IMR-90 (cell line): ENCODE results near the gene MIER2. TPM values are rescaled to one million over a fixed set of nuclear protein-coding genes. Genes with fewer than 3 reads are reported as not detected.

Source experiments
- ATAC-seq: fragments of 200-7000 bp; cut with Tn5 transposase; 2 replicates; pipeline ENCODE4 v1.9.1; 2020; ENCODE audit warnings: low read depth, mild to moderate bottlenecking, moderate library complexity
- BruUV-seq: library from RNA; stranded (reverse); fragments of 400-500 nt; replicated peaks from 2 replicates; lab custom pipeline; 2021; lab: Mats Ljungman, UMichigan
- CTCF ChIA-PET: fragments of 300-600 bp; formaldehyde crosslinking; extraction: SDS; loops from one replicate; lab custom pipeline; 2021; ENCODE audit warnings: antibody characterized with exemption; lab: Yijun Ruan, JAX
- POLR2A ChIA-PET: fragments of 300-600 bp; sonication (Branson Sonifier 250); formaldehyde crosslinking; loops from one replicate; lab custom pipeline; 2022; ENCODE audit warnings: antibody characterized with exemption; ENCODE audit not compliant: unreplicated experiment; lab: Charles Lee
- DNase-seq: peaks from one replicate; pipeline ENCODE4 v3.0.0; 2013
- H2AFZ ChIP-seq: replicated peaks from 2 replicates; pipeline ENCODE3; 2013; ENCODE audit warnings: low read length, mild to moderate bottlenecking; ENCODE audit not compliant: poor library complexity
- H2AK5ac ChIP-seq: 2 replicates; pipeline ENCODE4 v1.6.1; 2013; ENCODE audit warnings: low read depth, low read length, inconsistent platforms
- H2AK9ac ChIP-seq: replicated peaks from 2 replicates; pipeline ENCODE3; 2013; ENCODE audit warnings: mild to moderate bottlenecking, low read depth, low read length, moderate library complexity; ENCODE audit not compliant: poor library complexity
- H2BK120ac ChIP-seq: 2 replicates; pipeline ENCODE4 v1.6.1; 2013; ENCODE audit warnings: low read depth, low read length, inconsistent platforms
- H2BK15ac ChIP-seq: 3 replicates; pipeline ENCODE4 v1.6.1; 2013; ENCODE audit warnings: low read depth, low read length, inconsistent platforms
- H2BK20ac ChIP-seq: 2 replicates; pipeline ENCODE4 v1.6.1; 2013; ENCODE audit warnings: low read depth, mild to moderate bottlenecking, inconsistent platforms, low read length, moderate library complexity
- H2BK5ac ChIP-seq: 2 replicates; pipeline ENCODE4 v1.6.1; 2013; ENCODE audit warnings: mild to moderate bottlenecking, low read depth, low read length, inconsistent platforms; ENCODE audit not compliant: poor library complexity, severe bottlenecking
- H3K14ac ChIP-seq: replicated peaks from 2 replicates; pipeline ENCODE4 v1.6.1; 2013; ENCODE audit warnings: low read depth, low read length, inconsistent platforms
- H3K18ac ChIP-seq: 2 replicates; pipeline ENCODE4 v1.6.1; 2013; ENCODE audit warnings: low read depth, low read length, control low read depth
- H3K23ac ChIP-seq: 2 replicates; pipeline ENCODE4 v1.6.1; 2013; ENCODE audit warnings: low read depth, low read length, inconsistent platforms
- H3K27ac ChIP-seq: 2 replicates; pipeline ENCODE4 v1.5.1; 2013; ENCODE audit warnings: mild to moderate bottlenecking, control low read depth, low read length; ENCODE audit not compliant: insufficient read depth
- H3K27me3 ChIP-seq: 2 replicates; pipeline ENCODE4 v1.6.1; 2013; ENCODE audit warnings: low read length; ENCODE audit not compliant: control insufficient read depth, insufficient read depth
- H3K36me3 ChIP-seq: 2 replicates; pipeline ENCODE4 v1.6.1; 2013; ENCODE audit warnings: low read length, mixed read lengths; ENCODE audit not compliant: control insufficient read depth, insufficient read depth
- H3K4ac ChIP-seq: 2 replicates; pipeline ENCODE4 v1.6.1; 2013; ENCODE audit warnings: low read depth, low read length, inconsistent platforms
- H3K4me1 ChIP-seq: 2 replicates; pipeline ENCODE4 v1.6.1; 2013; ENCODE audit warnings: low read length, mixed read lengths; ENCODE audit not compliant: control insufficient read depth, insufficient read depth
- H3K4me2 ChIP-seq: 2 replicates; pipeline ENCODE4 v1.6.1; 2013; ENCODE audit warnings: low read depth, mild to moderate bottlenecking, control low read depth, low read length, moderate library complexity
- H3K4me3 ChIP-seq: 2 replicates; pipeline ENCODE4 v1.5.1; 2013; ENCODE audit warnings: low read depth, mild to moderate bottlenecking, control low read depth, low read length, moderate library complexity; ENCODE audit not compliant: insufficient read depth
- H3K56ac ChIP-seq: 2 replicates; pipeline ENCODE4 v1.6.1; 2013; ENCODE audit warnings: low read length, inconsistent platforms; ENCODE audit not compliant: insufficient read depth; ENCODE audit errors: extremely low read depth
- H3K79me1 ChIP-seq, 2 experiments: 2 replicates each; pipeline ENCODE4 v1.6.1; 2013; ENCODE audit warnings: low read length in 2 of 2, inconsistent platforms in 1 of 2, low read depth in 1 of 2
- H3K9ac ChIP-seq: 2 replicates; pipeline ENCODE4 v1.6.1; 2013; ENCODE audit warnings: low read depth, low read length, control low read depth
- H3K9me1 ChIP-seq: 2 replicates; pipeline ENCODE4 v1.6.1; 2013; ENCODE audit warnings: low read length, inconsistent platforms; ENCODE audit not compliant: insufficient read depth
- H3K9me3 ChIP-seq: 2 replicates; pipeline ENCODE4 v1.6.1; 2013; ENCODE audit warnings: low read length; ENCODE audit not compliant: control insufficient read depth, insufficient read depth
- H4K20me1 ChIP-seq: 2 replicates; pipeline ENCODE4 v1.6.1; 2013; ENCODE audit warnings: low read length, inconsistent platforms; ENCODE audit not compliant: insufficient read depth
- H4K5ac ChIP-seq: 2 replicates; pipeline ENCODE4 v1.6.1; 2013; ENCODE audit warnings: mild to moderate bottlenecking, low read depth, low read length, control low read depth
- H4K8ac ChIP-seq, 2 experiments: 2 replicates each; pipeline ENCODE4 v1.6.1; 2013; ENCODE audit warnings: low read depth in 2 of 2, low read length in 2 of 2, control low read depth in 1 of 2, inconsistent platforms in 1 of 2
- H4K91ac ChIP-seq: 2 replicates; pipeline ENCODE4 v1.6.1; 2013; ENCODE audit warnings: low read depth, low read length, inconsistent platforms; ENCODE audit not compliant: insufficient read depth
- BHLHE40 ChIP-seq: fragments of 150-350 bp; IDR thresholded peaks from 2 replicates; pipeline ENCODE4 v1.6.1; 2016; ENCODE audit warnings: mild to moderate bottlenecking, low read depth, low read length
- CEBPB ChIP-seq: IDR thresholded peaks from 2 replicates; pipeline ENCODE4 v1.6.1; 2012; ENCODE audit warnings: low read depth, low read length, improper control_type of control experiment
- CHD1 ChIP-seq: IDR thresholded peaks from 2 replicates; pipeline ENCODE4 v1.6.1; 2012; ENCODE audit warnings: low read depth, low read length, improper control_type of control experiment
- FOS ChIP-seq: fragments of 150-350 bp; IDR thresholded peaks from 2 replicates; pipeline ENCODE4 v1.6.1; 2016; ENCODE audit warnings: low read depth, low read length
- MAZ ChIP-seq: IDR thresholded peaks from 2 replicates; pipeline ENCODE4 v1.6.1; 2012; ENCODE audit warnings: low read depth, mild to moderate bottlenecking, low read length, improper control_type of control experiment, moderate library complexity, borderline replicate concordance
- MXI1 ChIP-seq: IDR thresholded peaks from 2 replicates; pipeline ENCODE4 v1.6.1; 2012; ENCODE audit warnings: low read depth, mild to moderate bottlenecking, low read length, moderate library complexity, borderline replicate concordance
- NFE2L2 ChIP-seq: fragments of 150-350 bp; IDR thresholded peaks from 2 replicates; pipeline ENCODE4 v1.6.1; 2016; ENCODE audit warnings: low read depth, mild to moderate bottlenecking, low read length
- POLR2A ChIP-seq: IDR thresholded peaks from 2 replicates; pipeline ENCODE4 v1.6.1; 2012; ENCODE audit warnings: mild to moderate bottlenecking, low read depth, low read length
- RAD21 ChIP-seq: IDR thresholded peaks from 2 replicates; pipeline ENCODE4 v1.6.1; 2012; ENCODE audit warnings: low read length, improper control_type of control experiment
- RCOR1 ChIP-seq: IDR thresholded peaks from 2 replicates; pipeline ENCODE4 v1.6.1; 2012; ENCODE audit warnings: mild to moderate bottlenecking, low read length, improper control_type of control experiment; ENCODE audit not compliant: insufficient replicate concordance
- RFX5 ChIP-seq: IDR thresholded peaks from 2 replicates; pipeline ENCODE4 v1.8.0; 2012; ENCODE audit warnings: low read depth, mild to moderate bottlenecking, low read length, moderate library complexity
- WGBS, 2 experiments: methylation state at CpG; one replicate each; pipeline versions ENCODE4 v1.1.5 to v1.1.7; 2013; ENCODE audit warnings: missing lambda C conversion rate in 2 of 2; ENCODE audit not compliant: insufficient read length in 1 of 2; ENCODE audit errors: extremely low coverage in 2 of 2; 5-methylcytosine and 5-hydroxymethylcytosine counted together
- dilution Hi-C: fragments of 300-500 bp; cut with HindIII; formaldehyde crosslinking; loops from one replicate; pipeline ENCODE4 v1.14.3; 2018; ENCODE audit warnings: low sequenced_read_pairs; ENCODE audit not compliant: unreplicated experiment
- in situ Hi-C: fragments of 300-500 bp; cut with MboI; formaldehyde crosslinking; loops from 3 replicates; pipeline ENCODE4 v1.14.3; 2019; ENCODE audit warnings: low sequenced_read_pairs, inconsistent platforms, mixed read lengths
- intact Hi-C: fragments of 100-400 bp; cut with micrococcal nuclease; formaldehyde crosslinking; loops from 2 replicates; pipeline ENCODE4 v1.10.0; 2022
- polyA plus RNA-seq, 3 experiments: library from polyadenylated mRNA; depleted of rRNA; stranded (reverse); fragments of >200 nt; gene quantifications; 2 replicates each; pipeline ENCODE4 v1.2.3, GENCODE V29; 2012; ENCODE audit warnings: low replicate concordance in 1 of 3
- total RNA-seq: library from RNA; depleted of rRNA; stranded (reverse); fragments of >200 nt; gene quantifications from 2 replicates; pipeline ENCODE4 v1.2.3, GENCODE V29; 2012
- TF ChIP-seq, protein P1 (sequence below): fragments of 150-350 bp; IDR thresholded peaks from 2 replicates; pipeline ENCODE4 v1.6.1; 2017; ENCODE audit warnings: mild to moderate bottlenecking, antibody characterized with exemption, low read length, low read depth
- TF ChIP-seq, protein P2 (sequence below): fragments of 150-350 bp; IDR thresholded peaks from 2 replicates; pipeline ENCODE4 v1.6.1; 2016; ENCODE audit warnings: low read depth, mild to moderate bottlenecking, low read length, moderate library complexity, borderline replicate concordance
- TF ChIP-seq, protein P3 (sequence below): conservative IDR thresholded peaks from 2 replicates; pipeline ENCODE4 v1.5.1; 2012; ENCODE audit warnings: mild to moderate bottlenecking, low read depth, low read length, improper control_type of control experiment

Gene MIER2
- total and polyA plus RNA-seq, 2 of the 4 experiments (the other 2 are of a cell fraction), result 28.0 to 28.4 TPM

DNA sequence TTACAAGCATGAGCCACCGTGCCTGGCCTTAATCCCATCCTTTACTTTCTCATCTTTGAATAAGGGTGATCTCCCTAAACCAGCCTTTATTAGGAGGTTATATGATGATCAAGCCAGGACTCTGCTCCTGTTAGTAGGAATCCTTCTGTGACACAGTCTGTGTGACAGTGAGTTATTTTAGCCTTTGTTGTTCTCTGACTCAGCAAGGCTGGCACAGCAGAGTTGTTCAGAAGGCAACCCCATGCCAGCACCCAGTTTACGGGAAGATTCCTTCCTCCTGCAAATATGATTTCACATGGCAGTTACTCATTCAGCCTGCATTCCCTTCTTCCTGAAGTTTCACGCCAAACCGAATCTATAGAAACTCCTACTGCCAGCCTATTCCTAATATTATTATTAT, 10.5 kb upstream of the MIER2 start:
- dilution Hi-C loops, result no loop called here
- H3K23ac ChIP-seq, result no peak overlapping the region
- no peak overlapping the region for H3K56ac ChIP-seq
- no TSS peak for BruUV-seq
- TF ChIP-seq MAZ (no peak), NFE2L2 (no peak), RCOR1 (no peak), RFX5 (no peak), RAD21 (no peak), FOS (no peak), POLR2A (no peak), CEBPB (no peak), CHD1 (no peak), BHLHE40 (no peak), MXI1 (no peak)
- TF ChIP-seq, protein P1, sequence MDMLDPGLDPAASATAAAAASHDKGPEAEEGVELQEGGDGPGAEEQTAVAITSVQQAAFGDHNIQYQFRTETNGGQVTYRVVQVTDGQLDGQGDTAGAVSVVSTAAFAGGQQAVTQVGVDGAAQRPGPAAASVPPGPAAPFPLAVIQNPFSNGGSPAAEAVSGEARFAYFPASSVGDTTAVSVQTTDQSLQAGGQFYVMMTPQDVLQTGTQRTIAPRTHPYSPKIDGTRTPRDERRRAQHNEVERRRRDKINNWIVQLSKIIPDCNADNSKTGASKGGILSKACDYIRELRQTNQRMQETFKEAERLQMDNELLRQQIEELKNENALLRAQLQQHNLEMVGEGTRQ, result no peak
- TF ChIP-seq, protein P2, sequence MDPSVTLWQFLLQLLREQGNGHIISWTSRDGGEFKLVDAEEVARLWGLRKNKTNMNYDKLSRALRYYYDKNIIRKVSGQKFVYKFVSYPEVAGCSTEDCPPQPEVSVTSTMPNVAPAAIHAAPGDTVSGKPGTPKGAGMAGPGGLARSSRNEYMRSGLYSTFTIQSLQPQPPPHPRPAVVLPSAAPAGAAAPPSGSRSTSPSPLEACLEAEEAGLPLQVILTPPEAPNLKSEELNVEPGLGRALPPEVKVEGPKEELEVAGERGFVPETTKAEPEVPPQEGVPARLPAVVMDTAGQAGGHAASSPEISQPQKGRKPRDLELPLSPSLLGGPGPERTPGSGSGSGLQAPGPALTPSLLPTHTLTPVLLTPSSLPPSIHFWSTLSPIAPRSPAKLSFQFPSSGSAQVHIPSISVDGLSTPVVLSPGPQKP, result no peak
- TF ChIP-seq, protein P3, sequence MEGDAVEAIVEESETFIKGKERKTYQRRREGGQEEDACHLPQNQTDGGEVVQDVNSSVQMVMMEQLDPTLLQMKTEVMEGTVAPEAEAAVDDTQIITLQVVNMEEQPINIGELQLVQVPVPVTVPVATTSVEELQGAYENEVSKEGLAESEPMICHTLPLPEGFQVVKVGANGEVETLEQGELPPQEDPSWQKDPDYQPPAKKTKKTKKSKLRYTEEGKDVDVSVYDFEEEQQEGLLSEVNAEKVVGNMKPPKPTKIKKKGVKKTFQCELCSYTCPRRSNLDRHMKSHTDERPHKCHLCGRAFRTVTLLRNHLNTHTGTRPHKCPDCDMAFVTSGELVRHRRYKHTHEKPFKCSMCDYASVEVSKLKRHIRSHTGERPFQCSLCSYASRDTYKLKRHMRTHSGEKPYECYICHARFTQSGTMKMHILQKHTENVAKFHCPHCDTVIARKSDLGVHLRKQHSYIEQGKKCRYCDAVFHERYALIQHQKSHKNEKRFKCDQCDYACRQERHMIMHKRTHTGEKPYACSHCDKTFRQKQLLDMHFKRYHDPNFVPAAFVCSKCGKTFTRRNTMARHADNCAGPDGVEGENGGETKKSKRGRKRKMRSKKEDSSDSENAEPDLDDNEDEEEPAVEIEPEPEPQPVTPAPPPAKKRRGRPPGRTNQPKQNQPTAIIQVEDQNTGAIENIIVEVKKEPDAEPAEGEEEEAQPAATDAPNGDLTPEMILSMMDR, result no peak
- no peak overlapping the region for H2BK20ac ChIP-seq
- H3K9me3 ChIP-seq, result no peaks in the 10 kb centered on the region; the same call in none of the 2 replicates
- H2BK5ac ChIP-seq, result no peak overlapping the region
- ChIA-PET CTCF (no interaction called here), POLR2A (no interaction called here)
- DNase-seq, result no peak
- H2BK120ac ChIP-seq, result no peak overlapping the region
- H4K91ac ChIP-seq, result no peak overlapping the region
- intact Hi-C loops, result no loop called here
- in situ Hi-C loops, result no loop called here
- H2AFZ ChIP-seq, result no peak overlapping the region
- no peak overlapping the region for H3K18ac ChIP-seq
- no peaks in the 10 kb centered on the region for H3K79me1 ChIP-seq
- no peak overlapping the region for H2AK5ac ChIP-seq
- no peak overlapping the region for H3K27ac ChIP-seq
- no peaks in the 10 kb centered on the region for H3K36me3 ChIP-seq
- no peaks in the 10 kb centered on the region for H3K9me1 ChIP-seq
- ATAC-seq, result no peak
- no peak overlapping the region for H3K14ac ChIP-seq
- no peak overlapping the region for H4K5ac ChIP-seq
- no peak overlapping the region for H3K4me3 ChIP-seq
- H3K9ac ChIP-seq, result no peak overlapping the region
- H4K20me1 ChIP-seq, result no peaks in the 10 kb centered on the region
- no peak overlapping the region for H2AK9ac ChIP-seq
- H3K4me1 ChIP-seq, result no peaks in the 10 kb centered on the region
- H2BK15ac ChIP-seq, result no peak overlapping the region
- no peak overlapping the region for H3K4ac ChIP-seq
- no peak overlapping the region for H3K4me2 ChIP-seq
- H4K8ac ChIP-seq, result no peak overlapping the region
- peaks cover 5% of the 10 kb centered on the region for H3K27me3 ChIP-seq
- no CpG with 5 or more reads among the region's 4 CpGs for WGBS, 2 experiments
